SK-N-SH (cell line): ENCODE measurements around the gene LANCL3.

Experiments
- EP300 ChIP-seq, 2 experiments: IDR thresholded peaks; 2 replicates each; pipeline versions ENCODE4 v1.4.0 to v1.6.1; 2012; ENCODE audit warnings: borderline replicate concordance in 1 of 2, low read depth in 1 of 2, low read length in 1 of 2
- JUND ChIP-seq: IDR thresholded peaks from 2 replicates; pipeline ENCODE4 v1.4.0; 2012
- MXI1 ChIP-seq: IDR thresholded peaks from 2 replicates; pipeline ENCODE4 v1.6.1; 2012; ENCODE audit warnings: mild to moderate bottlenecking, low read depth, low read length, improper control_type of control experiment
- POLR2AphosphoS5 ChIP-seq: IDR thresholded peaks from 2 replicates; pipeline ENCODE4 v1.6.1; 2012; ENCODE audit warnings: low read depth, low read length
- TAF1 ChIP-seq: IDR thresholded peaks from 2 replicates; pipeline ENCODE4 v1.6.1; 2012; ENCODE audit warnings: low read depth, mild to moderate bottlenecking, low read length, moderate library complexity, borderline replicate concordance
- TF ChIP-seq, protein P1 (sequence below): fragments of 150-350 bp; IDR thresholded peaks from 2 replicates; pipeline ENCODE4 v1.6.1; 2017; ENCODE audit warnings: antibody characterized with exemption, low read length, low read depth, borderline replicate concordance
- TF ChIP-seq, protein P2 (sequence below): fragments of 200-600 bp; sonication (generic); IDR thresholded peaks from 2 replicates; pipeline ENCODE4 v1.6.1; 2017; ENCODE audit warnings: antibody characterized with exemption, mild to moderate bottlenecking, moderate library complexity

DNA sequence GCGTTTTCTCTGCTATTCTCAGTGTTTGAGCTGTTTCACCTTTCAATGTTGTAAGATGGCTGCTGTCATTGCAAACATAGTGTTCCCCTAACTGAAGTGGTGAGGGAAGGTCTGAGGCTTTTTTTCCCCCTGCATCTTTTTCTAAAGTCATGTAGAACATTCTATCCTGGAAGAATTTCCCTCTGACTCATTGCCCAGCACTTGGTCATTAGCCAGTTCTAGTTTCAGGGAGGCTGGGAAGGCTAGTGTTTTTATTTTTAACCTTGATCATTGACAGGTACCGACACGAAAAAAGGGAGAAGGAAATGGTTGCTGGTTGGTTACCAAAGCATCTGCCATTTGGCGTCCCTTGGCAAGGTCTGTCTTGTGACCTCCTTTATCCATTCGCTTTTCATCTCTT, 6.6 kb downstream of the LANCL3 start:
- TF ChIP-seq EP300 (IDR thresholded peaks at IDR 0.05; ENCODE audit: borderline replicate concordance in 1 of 2, low read depth in 1 of 2, low read length in 1 of 2) (no peak), POLR2AphosphoS5 (no peak), MXI1 (no peak), TAF1 (no peak), JUND (no peak)
- TF ChIP-seq, protein P1, sequence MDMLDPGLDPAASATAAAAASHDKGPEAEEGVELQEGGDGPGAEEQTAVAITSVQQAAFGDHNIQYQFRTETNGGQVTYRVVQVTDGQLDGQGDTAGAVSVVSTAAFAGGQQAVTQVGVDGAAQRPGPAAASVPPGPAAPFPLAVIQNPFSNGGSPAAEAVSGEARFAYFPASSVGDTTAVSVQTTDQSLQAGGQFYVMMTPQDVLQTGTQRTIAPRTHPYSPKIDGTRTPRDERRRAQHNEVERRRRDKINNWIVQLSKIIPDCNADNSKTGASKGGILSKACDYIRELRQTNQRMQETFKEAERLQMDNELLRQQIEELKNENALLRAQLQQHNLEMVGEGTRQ, result no peak
- TF ChIP-seq, protein P2, sequence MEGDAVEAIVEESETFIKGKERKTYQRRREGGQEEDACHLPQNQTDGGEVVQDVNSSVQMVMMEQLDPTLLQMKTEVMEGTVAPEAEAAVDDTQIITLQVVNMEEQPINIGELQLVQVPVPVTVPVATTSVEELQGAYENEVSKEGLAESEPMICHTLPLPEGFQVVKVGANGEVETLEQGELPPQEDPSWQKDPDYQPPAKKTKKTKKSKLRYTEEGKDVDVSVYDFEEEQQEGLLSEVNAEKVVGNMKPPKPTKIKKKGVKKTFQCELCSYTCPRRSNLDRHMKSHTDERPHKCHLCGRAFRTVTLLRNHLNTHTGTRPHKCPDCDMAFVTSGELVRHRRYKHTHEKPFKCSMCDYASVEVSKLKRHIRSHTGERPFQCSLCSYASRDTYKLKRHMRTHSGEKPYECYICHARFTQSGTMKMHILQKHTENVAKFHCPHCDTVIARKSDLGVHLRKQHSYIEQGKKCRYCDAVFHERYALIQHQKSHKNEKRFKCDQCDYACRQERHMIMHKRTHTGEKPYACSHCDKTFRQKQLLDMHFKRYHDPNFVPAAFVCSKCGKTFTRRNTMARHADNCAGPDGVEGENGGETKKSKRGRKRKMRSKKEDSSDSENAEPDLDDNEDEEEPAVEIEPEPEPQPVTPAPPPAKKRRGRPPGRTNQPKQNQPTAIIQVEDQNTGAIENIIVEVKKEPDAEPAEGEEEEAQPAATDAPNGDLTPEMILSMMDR, result no peak
